Mesendoderm (in vitro differentiated cells): ENCODE data around the gene DENND2C.

Experiments
- DNase-seq: peaks from one replicate; pipeline ENCODE4 v3.0.0; 2013
- H2AK5ac ChIP-seq: 2 replicates; pipeline ENCODE4 v1.6.1; 2013; ENCODE audit warnings: low read length, inconsistent platforms
- H2BK120ac ChIP-seq: 2 replicates; pipeline ENCODE4 v1.6.1; 2013; ENCODE audit warnings: low read depth, mild to moderate bottlenecking, low read length, moderate library complexity, mixed read lengths
- H2BK15ac ChIP-seq: replicated peaks from 2 replicates; pipeline ENCODE4 v1.6.1; 2013; ENCODE audit warnings: low read depth, mild to moderate bottlenecking, moderate library complexity
- H2BK5ac ChIP-seq: 2 replicates; pipeline ENCODE4 v1.6.1; 2013; ENCODE audit warnings: low read length, inconsistent platforms
- H3K18ac ChIP-seq: 2 replicates; pipeline ENCODE4 v1.6.1; 2013; ENCODE audit warnings: mild to moderate bottlenecking, low read length, mixed read lengths
- H3K23ac ChIP-seq: one replicate; pipeline ENCODE4 v1.6.1; 2013; ENCODE audit warnings: low read length
- H3K27ac ChIP-seq: 2 replicates; pipeline ENCODE4 v1.5.1; 2013; ENCODE audit warnings: low read depth, mild to moderate bottlenecking, inconsistent platforms, low read length, moderate library complexity
- H3K27me3 ChIP-seq: 2 replicates; pipeline ENCODE4 v1.6.1; 2013; ENCODE audit warnings: low read length, control low read depth, mild to moderate bottlenecking, inconsistent platforms; ENCODE audit not compliant: insufficient read depth, poor library complexity
- H3K36me3 ChIP-seq: 2 replicates; pipeline ENCODE4 v1.6.1; 2013; ENCODE audit warnings: low read length, inconsistent platforms; ENCODE audit not compliant: control insufficient read depth, insufficient read depth
- H3K4ac ChIP-seq: one replicate; pipeline ENCODE4 v1.6.1; 2013; ENCODE audit warnings: low read depth, mild to moderate bottlenecking, low read length, moderate library complexity
- H3K4me1 ChIP-seq: 2 replicates; pipeline ENCODE4 v1.6.1; 2013; ENCODE audit warnings: low read depth, low read length, inconsistent platforms; ENCODE audit not compliant: control insufficient read depth
- H3K4me2 ChIP-seq: 2 replicates; pipeline ENCODE4 v1.6.1; 2013; ENCODE audit warnings: low read length
- H3K4me3 ChIP-seq: 2 replicates; pipeline ENCODE4 v1.5.1; 2013; ENCODE audit warnings: mild to moderate bottlenecking, low read length
- H3K56ac ChIP-seq: one replicate; pipeline ENCODE4 v1.6.1; 2013; ENCODE audit warnings: low read length
- H3K79me1 ChIP-seq: 2 replicates; pipeline ENCODE4 v1.6.1; 2013; ENCODE audit warnings: low read length, inconsistent platforms
- H3K79me2 ChIP-seq: 2 replicates; pipeline ENCODE4 v1.6.1; 2013; ENCODE audit warnings: mild to moderate bottlenecking, low read length; ENCODE audit not compliant: control insufficient read depth, insufficient read depth
- H3K9ac ChIP-seq: 2 replicates; pipeline ENCODE4 v1.6.1; 2013; ENCODE audit warnings: low read length, inconsistent platforms
- H4K5ac ChIP-seq: one replicate; pipeline ENCODE4 v1.6.1; 2013; ENCODE audit warnings: low read length
- H4K8ac ChIP-seq: one replicate; pipeline ENCODE4 v1.6.1; 2013; ENCODE audit warnings: low read depth, mild to moderate bottlenecking, control low read depth, low read length, moderate library complexity
- WGBS: extraction: QIAGEN DNeasy Blood & Tissue Kit; methylation state at CpG from one replicate; pipeline ENCODE4 v1.1.7; 2013; ENCODE audit warnings: low lambda C conversion rate, missing lambda C conversion rate; ENCODE audit not compliant: insufficient coverage; ENCODE audit errors: extremely low coverage; 5-methylcytosine and 5-hydroxymethylcytosine counted together

DENND2C gene

DNA sequence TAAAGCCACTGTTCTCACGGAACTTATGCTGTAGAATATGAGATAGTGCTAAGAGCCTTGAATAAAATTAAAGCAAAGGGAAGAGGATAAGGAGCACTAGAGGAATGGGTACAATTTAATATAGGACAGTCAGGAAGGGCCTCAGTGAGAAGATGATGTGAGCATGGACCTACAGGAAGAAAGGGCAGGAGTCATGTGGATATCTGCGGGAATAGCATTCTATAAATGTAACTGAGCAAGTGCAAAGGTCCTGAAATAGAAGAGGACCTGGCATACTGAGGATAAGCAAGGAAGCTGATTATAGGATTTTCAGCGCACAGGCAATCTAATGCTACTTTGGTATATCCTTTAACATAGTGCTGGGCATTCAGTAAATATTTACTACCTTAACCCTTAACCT, 75.8 kb downstream of the DENND2C start:
- no peaks in the 10 kb centered on the region for H3K4me1 ChIP-seq
- H3K27me3 ChIP-seq, result no peaks in the 10 kb centered on the region
- H3K79me1 ChIP-seq, result no peaks in the 10 kb centered on the region
- H3K36me3 ChIP-seq, result no peaks in the 10 kb centered on the region
- H3K4me2 ChIP-seq, result no peak overlapping the region
- no peak overlapping the region for H3K4me3 ChIP-seq
- WGBS, result no CpG with 5 or more reads among the region's 3 CpGs
- H3K79me2 ChIP-seq, result no peaks in the 10 kb centered on the region
- H4K5ac ChIP-seq, result no peak overlapping the region
- H3K23ac ChIP-seq, result no peak overlapping the region
- no peak overlapping the region for H2BK15ac ChIP-seq
- H3K18ac ChIP-seq, result no peak overlapping the region
- no peak overlapping the region for H3K27ac ChIP-seq
- no peak overlapping the region for H2BK120ac ChIP-seq
- DNase-seq, result no peak
- H3K9ac ChIP-seq, result no peak overlapping the region
- H3K4ac ChIP-seq, result no peak overlapping the region
- no peak overlapping the region for H3K56ac ChIP-seq
- no peak overlapping the region for H4K8ac ChIP-seq
- no peak overlapping the region for H2BK5ac ChIP-seq
- no peak overlapping the region for H2AK5ac ChIP-seq

DNA sequence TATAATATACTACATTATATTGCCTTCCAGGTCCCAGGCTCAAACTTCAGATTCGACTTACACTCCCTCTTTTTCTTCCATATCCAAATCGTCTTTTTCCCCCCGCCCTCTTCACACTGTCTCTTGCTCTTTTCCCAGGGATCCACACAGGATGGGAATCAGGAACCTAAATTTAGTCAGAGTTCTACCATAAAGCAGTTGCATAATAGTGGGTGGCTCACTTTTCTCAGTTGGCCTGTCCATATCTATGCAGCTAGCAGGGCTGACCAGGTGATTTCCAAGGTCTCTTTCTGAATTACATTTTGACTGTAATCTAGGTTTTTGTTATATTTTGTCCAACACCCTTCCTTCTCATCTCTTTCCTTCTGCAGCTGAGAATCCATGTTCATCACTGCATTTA, 80.7 kb downstream of the DENND2C start:
- 100% methylated on average over 3 of the region's 3 CpGs for WGBS
- Histone ChIP-seq H3K79me1 (no peaks in the 10 kb centered on the region), H4K5ac (no peak overlapping the region), H2BK120ac (no peak overlapping the region), H3K79me2 (no peaks in the 10 kb centered on the region), H3K36me3 (no peaks in the 10 kb centered on the region), H2BK5ac (no peak overlapping the region), H3K27ac (no peak overlapping the region), H3K23ac (no peak overlapping the region), H3K4me3 (no peak overlapping the region), H2BK15ac (no peak overlapping the region), H3K9ac (no peak overlapping the region), H4K8ac (no peak overlapping the region), H3K4me1 (no peaks in the 10 kb centered on the region), H3K27me3 (no peaks in the 10 kb centered on the region), H3K4ac (no peak overlapping the region), H3K56ac (no peak overlapping the region), H3K4me2 (no peak overlapping the region), H2AK5ac (no peak overlapping the region), H3K18ac (no peak overlapping the region)
- DNase-seq, result no peak

DNA sequence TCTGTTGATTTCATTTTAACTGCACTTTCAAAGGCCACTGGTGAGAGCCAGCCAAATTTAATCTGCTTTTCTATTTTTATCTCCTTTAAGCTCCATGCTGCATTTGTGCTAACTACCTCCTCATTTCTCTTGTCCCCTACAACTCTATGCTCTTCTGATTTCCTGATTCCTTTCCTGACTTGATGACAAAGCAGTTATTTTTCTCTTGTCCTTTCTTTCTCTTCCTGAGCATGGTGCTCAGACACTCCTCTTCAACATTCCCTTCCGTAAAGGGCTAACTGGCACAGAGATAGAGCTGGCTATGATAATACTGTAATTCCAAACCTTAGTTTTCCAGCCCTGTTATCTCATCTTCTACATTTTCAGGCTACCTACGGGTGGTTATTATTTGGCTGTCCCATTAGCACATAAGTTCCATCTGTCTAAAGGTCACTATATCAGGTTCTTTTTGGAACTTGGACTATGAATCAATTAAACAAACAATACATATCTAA, 81.6 kb downstream of the DENND2C start:
- Histone ChIP-seq H2BK5ac (no peak overlapping the region), H3K9ac (no peak overlapping the region), H3K79me1 (no peaks in the 10 kb centered on the region), H3K4me2 (no peak overlapping the region), H2BK15ac (no peak overlapping the region), H3K27ac (no peak overlapping the region), H3K56ac (no peak overlapping the region), H3K4me3 (no peak overlapping the region), H4K5ac (no peak overlapping the region), H3K36me3 (no peaks in the 10 kb centered on the region), H3K79me2 (no peaks in the 10 kb centered on the region), H3K18ac (no peak overlapping the region), H3K4ac (no peak overlapping the region), H3K4me1 (no peaks in the 10 kb centered on the region), H3K27me3 (no peaks in the 10 kb centered on the region), H3K23ac (no peak overlapping the region), H2AK5ac (no peak overlapping the region), H2BK120ac (no peak overlapping the region), H4K8ac (no peak overlapping the region)
- WGBS, result no CpG with 5 or more reads among the region's 2 CpGs
- no peak for DNase-seq

DNA sequence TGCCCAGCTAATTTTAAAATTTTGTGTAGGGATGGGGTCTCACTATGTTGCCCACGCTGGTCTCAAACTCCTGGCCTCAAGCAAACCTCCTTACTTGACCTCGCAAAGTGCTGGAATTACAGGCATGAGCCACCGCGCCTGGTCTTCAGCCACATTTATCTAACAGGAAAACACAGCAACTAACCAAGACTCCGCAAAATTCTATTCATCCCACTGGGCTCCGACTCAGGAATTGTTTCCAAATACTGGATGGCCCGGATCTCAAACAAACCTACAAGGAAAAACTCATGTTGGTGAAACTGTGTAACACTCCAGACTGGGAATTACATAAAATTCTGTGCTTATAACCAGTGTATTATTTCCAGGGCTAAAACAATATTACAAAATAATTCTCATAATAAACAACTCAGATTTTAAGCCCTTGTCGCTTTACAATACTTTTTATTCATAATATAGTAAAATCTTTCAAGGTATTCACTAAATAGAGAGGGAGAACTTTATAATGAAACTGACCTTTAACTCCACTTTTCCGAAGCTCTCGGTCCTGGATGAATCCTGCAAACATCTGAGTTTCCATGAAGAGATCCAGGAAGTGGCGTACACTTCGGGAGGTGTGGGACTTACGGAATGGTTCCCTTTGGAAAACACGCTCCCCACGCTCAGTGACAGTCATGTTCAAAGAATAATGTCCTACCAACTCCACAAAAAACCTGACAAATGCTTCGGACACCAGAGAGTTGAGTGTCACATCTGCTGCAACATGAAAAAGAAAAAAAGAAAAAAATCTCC, 82.5 kb downstream of the DENND2C start:
- Histone ChIP-seq H3K27ac (no peak overlapping the region), H3K56ac (no peak overlapping the region), H3K9ac (no peak overlapping the region), H3K79me2 (no peaks in the 10 kb centered on the region), H3K27me3 (no peaks in the 10 kb centered on the region), H2BK120ac (no peak overlapping the region), H3K79me1 (no peaks in the 10 kb centered on the region), H2BK5ac (no peak overlapping the region), H3K4ac (no peak overlapping the region), H2AK5ac (no peak overlapping the region), H3K36me3 (no peaks in the 10 kb centered on the region), H3K4me2 (no peak overlapping the region), H3K4me1 (no peaks in the 10 kb centered on the region), H3K4me3 (no peak overlapping the region), H2BK15ac (no peak overlapping the region), H4K5ac (no peak overlapping the region), H4K8ac (no peak overlapping the region), H3K23ac (no peak overlapping the region), H3K18ac (no peak overlapping the region)
- WGBS, result 100% methylated on average over 1 of the region's 16 CpGs
- DNase-seq, result no peak

DNA sequence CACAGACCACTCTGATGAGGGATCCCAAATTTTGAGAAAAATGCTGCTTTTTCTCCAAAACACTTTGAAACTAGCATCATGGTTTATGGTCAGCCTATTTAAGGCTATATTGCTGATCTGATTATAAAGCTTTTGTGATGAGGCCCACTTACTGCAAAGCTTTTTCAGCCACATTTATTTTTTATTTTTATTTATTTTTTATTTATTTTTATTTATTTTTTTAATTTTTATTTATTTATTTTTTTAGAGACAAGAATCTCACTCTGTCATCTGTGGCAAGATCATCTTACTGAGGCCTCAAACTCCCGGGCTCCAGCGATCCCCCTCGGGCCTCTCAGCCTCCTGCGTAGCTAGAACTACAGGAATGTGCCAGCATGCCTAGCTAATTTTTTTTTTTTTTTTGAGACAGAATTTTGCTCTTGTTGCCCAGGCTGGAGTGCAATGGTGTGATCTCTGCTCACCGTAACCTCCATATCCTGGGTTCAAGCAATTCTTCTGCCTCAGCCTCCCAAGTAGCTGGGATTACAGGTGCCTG, 83.3 kb downstream of the DENND2C start:
- Histone ChIP-seq H3K79me1 (no peaks in the 10 kb centered on the region), H2AK5ac (no peak overlapping the region), H3K27me3 (no peaks in the 10 kb centered on the region), H3K23ac (no peak overlapping the region), H3K9ac (no peak overlapping the region), H3K36me3 (no peaks in the 10 kb centered on the region), H3K18ac (no peak overlapping the region), H2BK120ac (no peak overlapping the region), H3K56ac (no peak overlapping the region), H2BK15ac (no peak overlapping the region), H4K5ac (no peak overlapping the region), H3K4me1 (no peaks in the 10 kb centered on the region), H4K8ac (no peak overlapping the region), H3K4me2 (no peak overlapping the region), H3K4ac (no peak overlapping the region), H3K79me2 (no peaks in the 10 kb centered on the region), H3K27ac (no peak overlapping the region), H2BK5ac (no peak overlapping the region), H3K4me3 (no peak overlapping the region)
- no peak for DNase-seq
- no CpG with 5 or more reads among the region's 5 CpGs for WGBS
